Activated CD4-positive, alpha-beta T cell treated with anti-CD3 and anti-CD28 coated beads for 4 hours (primary cell): Measurements from ENCODE around the gene GIT2.
"Not testable (repeated sequence)": the region's sequence is repeated elsewhere in the genome, so short reads cannot be mapped to it uniquely, and the experiment has no call there.

Experiments
- DNase-seq, 2 donors: peaks; one replicate each; pipeline ENCODE4 v3.0.0-alpha.2; 2020

GIT2 gene

GRCh38 chr12:109995686-109996482 is at the start of gene GIT2:
Gene GIT2 (minus strand): TSS chr12:109996368. CDS start chr12:109996224, 144 bp downstream.
- peak; percentile 90 to 95 for DNase-seq

GRCh38 chr12:110042264-110042663 is 46.1 kb upstream of the GIT2 start:
- no peak for DNase-seq

- peak; percentile 26 to 34 for DNase-seq
These were observed 43.1 kb upstream of the GIT2 start for GRCh38 chr12:110039085-110039807.

- DNase-seq, result no peak
These were observed 42.5 kb upstream of the GIT2 start for GRCh38 chr12:110038741-110039084.

GRCh38 chr12:110037315-110037714 is 41.1 kb upstream of the GIT2 start:
- DNase-seq, result no peak

GRCh38 chr12:110035534-110036104 is 39.5 kb upstream of the GIT2 start:
- no peak for DNase-seq

GRCh38 chr12:110033888-110034287 is 37.7 kb upstream of the GIT2 start:
- DNase-seq, result no peak

GRCh38 chr12:110029290-110029815 is 33.2 kb upstream of the GIT2 start:
- no peak for DNase-seq

- DNase-seq, result no peak
These were observed 32.2 kb upstream of the GIT2 start for GRCh38 chr12:110028323-110028722.

GRCh38 chr12:110024051-110024450 is 27.9 kb upstream of the GIT2 start:
- no peak for DNase-seq

GRCh38 chr12:110023059-110023980 is 27.2 kb upstream of the GIT2 start:
- no peak for DNase-seq

GRCh38 chr12:110020956-110021355 is 24.8 kb upstream of the GIT2 start:
- no peak for DNase-seq

- no peak for DNase-seq
These were observed 19.0 kb upstream of the GIT2 start for GRCh38 chr12:110015132-110015531.

- DNase-seq, result no peak
These were observed 16.5 kb upstream of the GIT2 start for GRCh38 chr12:110012659-110013058.

- DNase-seq, result peak in 1 of 2 donors; percentile 16
These were observed 16.0 kb upstream of the GIT2 start for GRCh38 chr12:110012137-110012536.

GRCh38 chr12:110010853-110011723 is 14.9 kb upstream of the GIT2 start:
- DNase-seq, result peak in 1 of 2 donors; percentile 3

GRCh38 chr12:110008681-110009398 is 12.7 kb upstream of the GIT2 start:
- not testable (repeated sequence) for DNase-seq

GRCh38 chr12:110007881-110008280 is 11.7 kb upstream of the GIT2 start:
- no peak for DNase-seq

GRCh38 chr12:110006115-110006514 is 9.9 kb upstream of the GIT2 start:
- no peak for DNase-seq

- DNase-seq, result peak; percentile 8 to 23
These were observed 9.3 kb upstream of the GIT2 start for GRCh38 chr12:110005319-110005973.
